BLaER1 (cell line): ENCODE results near the gene SCO2.

Source experiments
- H3K27ac ChIP-seq: shearing (Covaris generic); formaldehyde crosslinking; 2 replicates; pipeline ENCODE4 v1.8.1; 2022
- H3K27me3 ChIP-seq: shearing (Covaris generic); formaldehyde crosslinking; 2 replicates; pipeline ENCODE4 v1.8.1; 2022
- H3K36me3 ChIP-seq: shearing (Covaris generic); formaldehyde crosslinking; 2 replicates; pipeline ENCODE4 v1.8.1; 2022
- H3K4me1 ChIP-seq: shearing (Covaris generic); formaldehyde crosslinking; 2 replicates; pipeline ENCODE4 v1.8.1; 2022
- H3K4me2 ChIP-seq: shearing (Covaris generic); formaldehyde crosslinking; 2 replicates; pipeline ENCODE4 v1.8.1; 2022
- H3K4me3 ChIP-seq: shearing (Covaris generic); formaldehyde crosslinking; 2 replicates; pipeline ENCODE4 v1.8.1; 2022
- H3K9ac ChIP-seq: shearing (Covaris generic); formaldehyde crosslinking; 2 replicates; pipeline ENCODE4 v1.8.1; 2022
- H3K9me3 ChIP-seq: shearing (Covaris generic); formaldehyde crosslinking; 2 replicates; pipeline ENCODE4 v1.8.1; 2022
- H4K20me1 ChIP-seq: shearing (Covaris generic); formaldehyde crosslinking; 2 replicates; pipeline ENCODE4 v1.8.1; 2022
- Cebpa-rat ChIP-seq: shearing (Covaris generic); IDR thresholded peaks from 2 replicates; pipeline ENCODE4 v1.8.1; 2022

The SCO2 gene

DNA sequence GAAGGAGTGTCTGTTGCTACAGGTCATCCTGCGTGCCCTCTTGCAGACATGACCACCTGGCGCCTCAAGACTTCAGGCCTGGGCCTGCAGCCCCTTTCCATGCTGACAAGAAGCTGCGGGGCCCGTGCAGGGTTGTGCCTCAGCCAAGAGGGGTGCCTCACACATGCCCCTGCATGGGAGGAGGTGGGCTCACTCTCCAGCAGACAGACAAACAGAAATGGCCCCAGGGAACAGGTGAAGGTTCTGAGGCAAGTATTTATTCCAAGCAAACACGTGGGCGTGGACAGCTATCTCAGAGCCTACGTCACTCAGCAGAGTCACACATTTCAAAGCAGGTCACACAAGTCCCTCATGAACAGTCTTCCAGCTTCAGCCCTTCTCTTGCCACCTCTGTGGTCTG lies 43.2 kb upstream of the SCO2 start:
- peaks cover 49% of the 10 kb centered on the region for H3K4me1 ChIP-seq
- peaks cover 52% of the 10 kb centered on the region for H4K20me1 ChIP-seq
- H3K9ac ChIP-seq: no peak overlapping the region
- no peak overlapping the region for H3K4me3 ChIP-seq
- no peak overlapping the region for H3K27ac ChIP-seq
- peaks cover 5% of the 10 kb centered on the region; the same call in 1 of the 2 replicates for H3K9me3 ChIP-seq
- peaks cover 11% of the 10 kb centered on the region for H3K27me3 ChIP-seq
- peaks cover 59% of the 10 kb centered on the region for H3K36me3 ChIP-seq
- no peak for TF ChIP-seq Cebpa-rat
- H3K4me2 ChIP-seq: peak overlapping the region; percentile 83

DNA sequence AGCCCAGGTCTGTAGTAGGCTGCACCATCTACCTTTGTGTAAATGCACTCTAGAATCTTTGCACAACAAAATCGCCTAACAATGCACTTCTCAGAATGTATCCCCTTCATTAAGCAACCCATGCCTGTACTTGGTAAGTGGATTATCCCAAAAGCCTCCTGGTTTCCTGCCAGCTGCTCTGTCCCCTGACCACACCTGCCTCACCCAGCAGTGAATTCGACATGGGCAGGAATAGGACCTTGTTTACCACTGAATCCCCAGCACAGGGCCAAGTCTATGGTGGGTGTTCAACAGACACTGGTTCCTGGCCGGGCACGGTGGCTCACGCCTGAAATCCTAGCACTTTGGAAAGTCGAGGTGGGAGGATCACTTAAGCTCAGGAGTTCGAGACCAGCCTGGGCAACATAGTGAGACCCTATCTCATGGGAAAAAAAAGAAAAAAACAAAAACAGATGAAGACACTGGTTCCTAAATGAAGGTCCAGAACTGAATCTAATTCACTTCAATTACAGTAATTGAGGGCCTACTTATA lies 42.4 kb upstream of the SCO2 start:
- Histone ChIP-seq H3K4me2 (no peak overlapping the region), H3K4me3 (no peak overlapping the region), H3K9ac (no peak overlapping the region), H3K4me1 (peaks cover 57% of the 10 kb centered on the region), H4K20me1 (peaks cover 46% of the 10 kb centered on the region), H3K36me3 (peaks cover 51% of the 10 kb centered on the region), H3K9me3 (peaks cover 5% of the 10 kb centered on the region; the same call in 1 of the 2 replicates), H3K27me3 (peaks cover 18% of the 10 kb centered on the region), H3K27ac (no peak overlapping the region)
- TF ChIP-seq Cebpa-rat: no peak

DNA sequence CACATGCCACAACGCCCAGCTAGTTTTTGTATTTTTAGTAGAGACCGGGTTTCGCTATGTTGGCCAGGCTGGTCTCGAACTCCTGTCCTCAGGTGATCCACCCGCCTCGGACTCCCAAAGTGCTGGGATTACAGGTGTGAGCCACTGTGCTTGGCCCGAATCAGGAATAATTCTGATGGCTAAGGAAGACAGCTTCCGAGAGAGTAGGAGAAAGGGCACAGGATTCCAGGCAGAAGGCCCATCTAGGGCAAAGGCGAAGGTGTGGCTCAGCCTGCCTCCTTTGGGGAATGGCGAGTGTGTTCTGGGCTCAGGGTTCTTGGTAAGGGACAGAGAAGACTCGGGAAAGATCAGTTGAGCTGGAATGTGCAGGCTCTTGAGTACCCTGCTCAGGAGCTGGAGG lies 38.9 kb upstream of the SCO2 start:
- Histone ChIP-seq H3K27me3 (peaks cover 18% of the 10 kb centered on the region), H4K20me1 (peaks cover 11% of the 10 kb centered on the region), H3K9ac (no peak overlapping the region), H3K9me3 (peaks cover 3% of the 10 kb centered on the region; the same call in 1 of the 2 replicates), H3K27ac (no peak overlapping the region), H3K36me3 (peaks cover 22% of the 10 kb centered on the region), H3K4me1 (peaks cover 24% of the 10 kb centered on the region), H3K4me2 (no peak overlapping the region), H3K4me3 (no peak overlapping the region)
- TF ChIP-seq Cebpa-rat: no peak

DNA sequence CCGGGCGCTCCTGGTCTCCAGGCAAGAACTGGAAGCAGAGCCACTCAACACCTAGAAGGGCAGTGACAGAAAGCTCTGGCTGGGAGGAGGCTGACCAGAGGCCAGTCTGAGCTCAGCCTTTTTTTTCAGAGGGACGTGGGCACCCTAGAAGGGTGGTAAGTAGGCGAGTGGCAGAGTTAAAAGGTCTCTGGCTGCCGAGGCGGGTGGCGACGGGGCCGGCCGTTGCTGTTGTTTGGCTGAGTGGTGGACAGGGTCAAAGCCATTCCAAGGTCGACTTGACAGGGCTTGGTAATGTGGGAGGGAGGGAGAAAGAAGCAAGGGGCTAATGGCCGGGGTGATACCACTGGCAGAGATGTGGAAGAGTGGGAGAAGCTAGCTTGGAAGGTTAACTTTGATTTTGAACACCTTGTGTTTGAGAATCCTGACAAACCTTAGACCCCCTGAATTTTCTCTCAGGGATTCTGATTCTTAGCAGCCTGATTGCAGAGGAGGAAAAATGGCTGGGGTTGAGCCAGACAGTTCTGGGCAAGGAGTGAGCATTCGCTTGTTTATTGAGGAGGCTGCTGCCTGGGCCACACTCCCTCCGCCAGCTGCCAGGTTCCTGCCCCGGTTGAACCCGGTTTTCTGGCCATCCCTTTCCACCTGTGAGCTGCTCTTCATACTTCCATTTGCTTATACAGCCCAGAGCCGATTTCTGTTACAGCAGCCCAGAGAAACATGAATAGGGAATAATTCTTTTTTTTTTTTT lies 38.2 kb upstream of the SCO2 start:
- H3K27ac ChIP-seq: no peak overlapping the region
- H4K20me1 ChIP-seq: peaks cover 4% of the 10 kb centered on the region; the same call in 1 of the 2 replicates
- no peak for TF ChIP-seq Cebpa-rat
- peaks cover 15% of the 10 kb centered on the region for H3K36me3 ChIP-seq
- H3K9me3 ChIP-seq: no peaks in the 10 kb centered on the region
- H3K9ac ChIP-seq: peak overlapping the region; percentile 32; the same call in 1 of the 2 replicates
- peaks cover 17% of the 10 kb centered on the region for H3K4me1 ChIP-seq
- H3K4me2 ChIP-seq: peak overlapping the region; percentile 95
- H3K27me3 ChIP-seq: peaks cover 18% of the 10 kb centered on the region
- peak overlapping the region; percentile 66 for H3K4me3 ChIP-seq

DNA sequence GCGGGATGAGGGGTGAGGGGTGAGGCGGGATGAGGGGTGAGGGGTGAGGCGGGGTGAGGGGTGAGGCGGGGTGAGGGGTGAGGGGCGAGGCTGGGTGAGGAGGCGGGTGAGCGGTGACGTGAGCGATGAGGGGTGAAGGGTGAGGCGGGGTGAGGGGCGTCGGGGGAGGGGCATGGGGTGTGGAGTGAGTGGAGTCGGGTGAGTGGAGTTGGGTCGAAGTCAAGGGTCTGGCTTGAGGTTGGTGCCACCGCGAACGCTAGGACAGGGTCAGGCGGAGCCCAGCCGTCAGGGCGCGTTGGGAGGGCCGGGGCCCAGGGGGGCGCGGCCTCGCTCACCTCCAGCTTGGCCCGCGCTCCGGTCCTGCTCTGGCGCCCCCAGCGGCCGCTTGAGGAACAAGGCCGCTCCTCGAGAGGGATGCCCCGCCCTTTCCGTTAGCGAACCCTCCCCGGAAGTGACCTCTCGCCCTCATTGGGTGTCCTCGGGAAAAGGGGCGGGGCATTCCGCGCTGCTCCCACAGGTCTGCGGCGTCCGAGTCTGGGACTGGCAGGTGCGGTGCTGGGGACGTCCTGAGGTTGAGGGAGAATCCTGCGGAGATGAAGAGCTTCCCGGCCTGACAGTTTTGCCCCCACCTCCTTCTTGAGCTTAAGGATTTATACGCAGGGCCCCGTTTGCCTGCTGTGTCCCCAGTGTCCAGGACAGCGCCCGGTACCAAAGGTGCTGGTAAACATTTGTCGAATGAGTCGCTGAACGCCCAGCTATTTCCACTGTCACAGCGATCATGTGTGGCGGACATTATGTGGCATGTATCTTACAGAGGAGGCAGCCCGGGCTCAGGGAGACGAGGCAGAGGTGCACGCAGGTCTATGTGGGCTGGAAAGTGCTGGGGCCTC lies 37.4 kb upstream of the SCO2 start, which contains the start of gene SYCE3:
Gene SYCE3, minus strand, starts transcription at position 397 of the 890 bp plus-strand sequence. CDS start 6,514 bp downstream, outside the sequence.
- TF ChIP-seq Cebpa-rat: no peak
- Histone ChIP-seq H3K9ac (peak within 1 kb of the TSS; percentile 32; the same call in 1 of the 2 replicates), H3K27ac (no peak within 1 kb of the TSS), H3K27me3 (peaks cover 18% of the 10 kb centered on the region), H3K4me3 (peak within 1 kb of the TSS; percentile 66), H3K4me1 (peaks cover 11% of the 10 kb centered on the region), H4K20me1 (no peaks in the 10 kb centered on the region), H3K36me3 (peaks cover 7% of the 10 kb centered on the region), H3K4me2 (peak within 1 kb of the TSS; percentile 95), H3K9me3 (no peaks in the 10 kb centered on the region)

DNA sequence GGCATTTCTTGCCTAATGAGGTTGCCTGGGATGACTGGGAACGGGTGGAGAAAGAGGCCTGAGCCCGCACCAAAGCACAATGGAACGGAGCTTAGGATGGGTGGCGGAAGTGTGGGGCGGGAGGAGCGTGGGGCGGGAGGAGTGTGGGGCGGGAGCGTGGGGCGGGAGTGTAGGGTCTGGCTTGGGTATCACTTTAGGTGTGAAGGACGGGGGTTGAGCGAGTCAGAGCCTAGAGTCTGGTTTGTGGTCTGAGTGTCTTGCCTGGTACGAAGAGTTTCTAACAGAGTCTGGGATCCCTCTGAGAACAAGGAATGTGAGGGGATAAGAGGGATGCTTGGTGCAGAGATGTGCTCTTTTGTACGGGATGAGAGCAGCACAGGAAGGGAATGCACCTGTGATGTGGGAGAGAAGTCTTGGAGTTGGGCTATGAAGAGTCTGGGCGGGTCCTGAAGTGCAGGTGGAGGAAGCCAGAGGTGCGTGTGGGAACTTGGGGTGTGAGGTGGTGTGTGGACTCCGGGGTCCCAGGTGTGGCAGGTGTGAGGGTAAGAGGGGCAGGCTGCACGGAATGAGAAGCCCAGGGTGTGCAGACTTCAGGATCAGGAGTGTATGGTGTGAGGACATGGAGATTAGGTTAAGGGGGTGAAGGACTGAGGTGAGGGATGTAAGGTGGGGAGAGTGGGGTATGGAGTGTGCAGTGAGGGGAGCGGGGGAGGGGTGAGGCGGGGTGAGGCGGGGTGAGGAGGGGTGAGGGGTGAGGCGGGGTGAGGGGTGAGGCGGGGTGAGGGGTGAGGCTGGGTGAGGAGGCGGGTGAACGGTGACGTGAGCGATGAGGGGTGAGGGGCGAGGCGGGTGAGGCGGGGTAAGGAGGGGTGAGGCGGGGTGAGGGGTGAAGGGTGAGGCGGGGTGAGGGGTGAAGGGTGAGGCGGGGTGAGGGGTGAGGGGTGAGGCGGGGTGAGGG lies 36.3 kb upstream of the SCO2 start:
- Histone ChIP-seq H3K36me3 (no peaks in the 10 kb centered on the region), H3K27me3 (peaks cover 18% of the 10 kb centered on the region), H3K4me1 (peaks cover 11% of the 10 kb centered on the region), H3K4me3 (no peak overlapping the region), H3K4me2 (no peak overlapping the region), H3K9me3 (no peaks in the 10 kb centered on the region), H3K9ac (no peak overlapping the region), H4K20me1 (no peaks in the 10 kb centered on the region), H3K27ac (no peak overlapping the region)
- TF ChIP-seq Cebpa-rat: no peak

DNA sequence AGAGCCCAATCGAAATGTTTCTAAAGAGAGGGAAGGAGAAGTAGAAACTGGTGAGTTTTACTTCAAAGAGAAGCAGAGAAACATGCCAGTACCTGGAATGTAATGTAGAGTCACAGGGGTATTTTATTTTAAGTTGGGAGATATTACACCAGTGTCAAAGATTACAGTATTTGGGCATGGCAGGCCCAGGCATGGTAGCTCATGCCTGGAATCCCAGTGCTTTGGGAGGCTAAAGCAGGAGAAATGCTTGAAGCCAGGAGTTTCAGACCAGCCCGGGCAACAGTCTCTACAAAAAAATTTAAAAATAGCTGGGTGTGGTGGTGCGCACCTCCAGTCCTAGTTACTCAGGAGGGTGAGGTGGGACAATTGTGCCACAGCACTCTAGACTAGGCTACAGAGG lies 34.6 kb upstream of the SCO2 start:
- Histone ChIP-seq H3K9ac (no peak overlapping the region), H3K4me2 (no peak overlapping the region), H4K20me1 (no peaks in the 10 kb centered on the region), H3K4me1 (peaks cover 11% of the 10 kb centered on the region), H3K36me3 (no peaks in the 10 kb centered on the region), H3K4me3 (no peak overlapping the region), H3K27me3 (peaks cover 18% of the 10 kb centered on the region), H3K9me3 (no peaks in the 10 kb centered on the region), H3K27ac (no peak overlapping the region)
- no peak for TF ChIP-seq Cebpa-rat

DNA sequence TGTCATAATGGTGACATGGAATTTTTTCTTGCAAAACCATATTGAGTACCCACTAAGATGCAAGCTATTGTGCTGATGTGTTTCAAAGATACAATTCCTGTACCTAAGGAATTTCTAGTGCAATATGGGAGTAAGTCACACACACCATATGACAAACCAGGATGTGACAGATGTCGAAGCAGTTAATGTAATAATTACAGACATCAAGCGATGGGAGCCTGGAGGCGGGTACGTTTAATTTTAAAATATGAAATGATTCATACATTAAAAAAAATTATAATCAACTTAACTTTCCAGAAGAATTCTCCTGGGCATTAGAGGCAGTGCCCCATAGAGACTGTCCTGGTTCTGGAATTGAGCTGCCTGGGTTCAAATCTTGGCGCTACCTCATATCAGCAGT lies 31.3 kb upstream of the SCO2 start:
- Histone ChIP-seq H3K4me2 (no peak overlapping the region), H3K27ac (no peak overlapping the region), H3K4me1 (no peaks in the 10 kb centered on the region), H4K20me1 (no peaks in the 10 kb centered on the region), H3K36me3 (no peaks in the 10 kb centered on the region), H3K9me3 (no peaks in the 10 kb centered on the region), H3K27me3 (no peaks in the 10 kb centered on the region), H3K4me3 (no peak overlapping the region), H3K9ac (no peak overlapping the region)
- TF ChIP-seq Cebpa-rat: no peak

DNA sequence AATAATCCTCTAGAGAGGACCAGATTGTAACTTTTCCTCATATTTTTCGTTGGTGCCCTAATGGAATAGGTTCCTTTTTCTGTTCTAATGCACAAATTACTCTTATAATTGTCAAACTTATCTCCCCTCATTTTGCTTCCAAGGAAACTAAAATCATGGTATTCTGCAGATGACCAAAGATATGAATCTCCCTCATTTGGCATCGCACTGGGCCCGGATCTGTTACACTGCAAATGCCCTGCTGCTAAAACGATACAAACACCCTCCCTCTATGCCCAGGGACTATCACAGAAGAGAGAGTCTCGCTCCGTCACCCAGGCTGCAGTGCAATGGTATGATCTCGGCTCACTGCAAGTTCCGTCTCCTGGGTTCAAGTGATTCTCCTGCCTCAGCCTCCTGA lies 27.9 kb upstream of the SCO2 start:
- no peaks in the 10 kb centered on the region for H4K20me1 ChIP-seq
- H3K4me2 ChIP-seq: no peak overlapping the region
- H3K4me1 ChIP-seq: peaks cover 23% of the 10 kb centered on the region
- TF ChIP-seq Cebpa-rat: no peak
- H3K9ac ChIP-seq: no peak overlapping the region
- H3K36me3 ChIP-seq: no peaks in the 10 kb centered on the region
- H3K9me3 ChIP-seq: no peaks in the 10 kb centered on the region
- no peaks in the 10 kb centered on the region; the same call in 1 of the 2 replicates for H3K27me3 ChIP-seq
- H3K27ac ChIP-seq: no peak overlapping the region
- H3K4me3 ChIP-seq: no peak overlapping the region
